IMR-90 (cell line): ENCODE data around the gene COL15A1. TPM values are rescaled to one million over a fixed set of nuclear protein-coding genes. Genes with fewer than 3 reads are reported as not detected.

Source experiments
- ATAC-seq: fragments of 200-7000 bp; cut with Tn5 transposase; 2 replicates; pipeline ENCODE4 v1.9.1; 2020; ENCODE audit warnings: low read depth, mild to moderate bottlenecking, moderate library complexity
- BruUV-seq: library from RNA; stranded (reverse); fragments of 400-500 nt; replicated peaks from 2 replicates; lab custom pipeline; 2021; lab: Mats Ljungman, UMichigan
- CTCF ChIA-PET: fragments of 300-600 bp; formaldehyde crosslinking; extraction: SDS; loops from one replicate; lab custom pipeline; 2021; ENCODE audit warnings: antibody characterized with exemption; lab: Yijun Ruan, JAX
- POLR2A ChIA-PET: fragments of 300-600 bp; sonication (Branson Sonifier 250); formaldehyde crosslinking; loops from one replicate; lab custom pipeline; 2022; ENCODE audit warnings: antibody characterized with exemption; ENCODE audit not compliant: unreplicated experiment; lab: Charles Lee
- DNase-seq: peaks from one replicate; pipeline ENCODE4 v3.0.0; 2013
- H2AFZ ChIP-seq: replicated peaks from 2 replicates; pipeline ENCODE3; 2013; ENCODE audit warnings: low read length, mild to moderate bottlenecking; ENCODE audit not compliant: poor library complexity
- H2AK5ac ChIP-seq: 2 replicates; pipeline ENCODE4 v1.6.1; 2013; ENCODE audit warnings: low read depth, low read length, inconsistent platforms
- H2AK9ac ChIP-seq: replicated peaks from 2 replicates; pipeline ENCODE3; 2013; ENCODE audit warnings: mild to moderate bottlenecking, low read depth, low read length, moderate library complexity; ENCODE audit not compliant: poor library complexity
- H2BK120ac ChIP-seq: 2 replicates; pipeline ENCODE4 v1.6.1; 2013; ENCODE audit warnings: low read depth, low read length, inconsistent platforms
- H2BK15ac ChIP-seq: 3 replicates; pipeline ENCODE4 v1.6.1; 2013; ENCODE audit warnings: low read depth, low read length, inconsistent platforms
- H2BK20ac ChIP-seq: 2 replicates; pipeline ENCODE4 v1.6.1; 2013; ENCODE audit warnings: low read depth, mild to moderate bottlenecking, inconsistent platforms, low read length, moderate library complexity
- H2BK5ac ChIP-seq: 2 replicates; pipeline ENCODE4 v1.6.1; 2013; ENCODE audit warnings: mild to moderate bottlenecking, low read depth, low read length, inconsistent platforms; ENCODE audit not compliant: poor library complexity, severe bottlenecking
- H3K14ac ChIP-seq: replicated peaks from 2 replicates; pipeline ENCODE4 v1.6.1; 2013; ENCODE audit warnings: low read depth, low read length, inconsistent platforms
- H3K18ac ChIP-seq: 2 replicates; pipeline ENCODE4 v1.6.1; 2013; ENCODE audit warnings: low read depth, low read length, control low read depth
- H3K23ac ChIP-seq: 2 replicates; pipeline ENCODE4 v1.6.1; 2013; ENCODE audit warnings: low read depth, low read length, inconsistent platforms
- H3K27ac ChIP-seq: 2 replicates; pipeline ENCODE4 v1.5.1; 2013; ENCODE audit warnings: mild to moderate bottlenecking, control low read depth, low read length; ENCODE audit not compliant: insufficient read depth
- H3K27me3 ChIP-seq: 2 replicates; pipeline ENCODE4 v1.6.1; 2013; ENCODE audit warnings: low read length; ENCODE audit not compliant: control insufficient read depth, insufficient read depth
- H3K36me3 ChIP-seq: 2 replicates; pipeline ENCODE4 v1.6.1; 2013; ENCODE audit warnings: low read length, mixed read lengths; ENCODE audit not compliant: control insufficient read depth, insufficient read depth
- H3K4ac ChIP-seq: 2 replicates; pipeline ENCODE4 v1.6.1; 2013; ENCODE audit warnings: low read depth, low read length, inconsistent platforms
- H3K4me1 ChIP-seq: 2 replicates; pipeline ENCODE4 v1.6.1; 2013; ENCODE audit warnings: low read length, mixed read lengths; ENCODE audit not compliant: control insufficient read depth, insufficient read depth
- H3K4me2 ChIP-seq: 2 replicates; pipeline ENCODE4 v1.6.1; 2013; ENCODE audit warnings: low read depth, mild to moderate bottlenecking, control low read depth, low read length, moderate library complexity
- H3K4me3 ChIP-seq: 2 replicates; pipeline ENCODE4 v1.5.1; 2013; ENCODE audit warnings: low read depth, mild to moderate bottlenecking, control low read depth, low read length, moderate library complexity; ENCODE audit not compliant: insufficient read depth
- H3K56ac ChIP-seq: 2 replicates; pipeline ENCODE4 v1.6.1; 2013; ENCODE audit warnings: low read length, inconsistent platforms; ENCODE audit not compliant: insufficient read depth; ENCODE audit errors: extremely low read depth
- H3K79me1 ChIP-seq, 2 experiments: 2 replicates each; pipeline ENCODE4 v1.6.1; 2013; ENCODE audit warnings: low read length in 2 of 2, inconsistent platforms in 1 of 2, low read depth in 1 of 2
- H3K9ac ChIP-seq: 2 replicates; pipeline ENCODE4 v1.6.1; 2013; ENCODE audit warnings: low read depth, low read length, control low read depth
- H3K9me1 ChIP-seq: 2 replicates; pipeline ENCODE4 v1.6.1; 2013; ENCODE audit warnings: low read length, inconsistent platforms; ENCODE audit not compliant: insufficient read depth
- H3K9me3 ChIP-seq: 2 replicates; pipeline ENCODE4 v1.6.1; 2013; ENCODE audit warnings: low read length; ENCODE audit not compliant: control insufficient read depth, insufficient read depth
- H4K20me1 ChIP-seq: 2 replicates; pipeline ENCODE4 v1.6.1; 2013; ENCODE audit warnings: low read length, inconsistent platforms; ENCODE audit not compliant: insufficient read depth
- H4K5ac ChIP-seq: 2 replicates; pipeline ENCODE4 v1.6.1; 2013; ENCODE audit warnings: mild to moderate bottlenecking, low read depth, low read length, control low read depth
- H4K8ac ChIP-seq, 2 experiments: 2 replicates each; pipeline ENCODE4 v1.6.1; 2013; ENCODE audit warnings: low read depth in 2 of 2, low read length in 2 of 2, control low read depth in 1 of 2, inconsistent platforms in 1 of 2
- H4K91ac ChIP-seq: 2 replicates; pipeline ENCODE4 v1.6.1; 2013; ENCODE audit warnings: low read depth, low read length, inconsistent platforms; ENCODE audit not compliant: insufficient read depth
- BHLHE40 ChIP-seq: fragments of 150-350 bp; IDR thresholded peaks from 2 replicates; pipeline ENCODE4 v1.6.1; 2016; ENCODE audit warnings: mild to moderate bottlenecking, low read depth, low read length
- CEBPB ChIP-seq: IDR thresholded peaks from 2 replicates; pipeline ENCODE4 v1.6.1; 2012; ENCODE audit warnings: low read depth, low read length, improper control_type of control experiment
- CHD1 ChIP-seq: IDR thresholded peaks from 2 replicates; pipeline ENCODE4 v1.6.1; 2012; ENCODE audit warnings: low read depth, low read length, improper control_type of control experiment
- FOS ChIP-seq: fragments of 150-350 bp; IDR thresholded peaks from 2 replicates; pipeline ENCODE4 v1.6.1; 2016; ENCODE audit warnings: low read depth, low read length
- MAFK ChIP-seq: IDR thresholded peaks from 2 replicates; pipeline ENCODE4 v1.6.1; 2012; ENCODE audit warnings: low read depth, low read length, improper control_type of control experiment
- MAZ ChIP-seq: IDR thresholded peaks from 2 replicates; pipeline ENCODE4 v1.6.1; 2012; ENCODE audit warnings: low read depth, mild to moderate bottlenecking, low read length, improper control_type of control experiment, moderate library complexity, borderline replicate concordance
- MXI1 ChIP-seq: IDR thresholded peaks from 2 replicates; pipeline ENCODE4 v1.6.1; 2012; ENCODE audit warnings: low read depth, mild to moderate bottlenecking, low read length, moderate library complexity, borderline replicate concordance
- NFE2L2 ChIP-seq: fragments of 150-350 bp; IDR thresholded peaks from 2 replicates; pipeline ENCODE4 v1.6.1; 2016; ENCODE audit warnings: low read depth, mild to moderate bottlenecking, low read length
- POLR2A ChIP-seq: IDR thresholded peaks from 2 replicates; pipeline ENCODE4 v1.6.1; 2012; ENCODE audit warnings: mild to moderate bottlenecking, low read depth, low read length
- RAD21 ChIP-seq: IDR thresholded peaks from 2 replicates; pipeline ENCODE4 v1.6.1; 2012; ENCODE audit warnings: low read length, improper control_type of control experiment
- RCOR1 ChIP-seq: IDR thresholded peaks from 2 replicates; pipeline ENCODE4 v1.6.1; 2012; ENCODE audit warnings: mild to moderate bottlenecking, low read length, improper control_type of control experiment; ENCODE audit not compliant: insufficient replicate concordance
- RFX5 ChIP-seq: IDR thresholded peaks from 2 replicates; pipeline ENCODE4 v1.8.0; 2012; ENCODE audit warnings: low read depth, mild to moderate bottlenecking, low read length, moderate library complexity
- SMC3 ChIP-seq: fragments of 150-350 bp; IDR thresholded peaks from 2 replicates; pipeline ENCODE4 v1.6.1; 2016; ENCODE audit warnings: low read depth, mild to moderate bottlenecking, antibody characterized with exemption, low read length, moderate library complexity
- WGBS, 2 experiments: methylation state at CpG; one replicate each; pipeline versions ENCODE4 v1.1.5 to v1.1.7; 2013; ENCODE audit warnings: missing lambda C conversion rate in 2 of 2; ENCODE audit not compliant: insufficient read length in 1 of 2; ENCODE audit errors: extremely low coverage in 2 of 2; 5-methylcytosine and 5-hydroxymethylcytosine counted together
- dilution Hi-C: fragments of 300-500 bp; cut with HindIII; formaldehyde crosslinking; loops from one replicate; pipeline ENCODE4 v1.14.3; 2018; ENCODE audit warnings: low sequenced_read_pairs; ENCODE audit not compliant: unreplicated experiment
- in situ Hi-C: fragments of 300-500 bp; cut with MboI; formaldehyde crosslinking; loops from 3 replicates; pipeline ENCODE4 v1.14.3; 2019; ENCODE audit warnings: low sequenced_read_pairs, inconsistent platforms, mixed read lengths
- intact Hi-C: fragments of 100-400 bp; cut with micrococcal nuclease; formaldehyde crosslinking; loops from 2 replicates; pipeline ENCODE4 v1.10.0; 2022
- polyA plus RNA-seq, 3 experiments: library from polyadenylated mRNA; depleted of rRNA; stranded (reverse); fragments of >200 nt; gene quantifications; 2 replicates each; pipeline ENCODE4 v1.2.3, GENCODE V29; 2012; ENCODE audit warnings: low replicate concordance in 1 of 3
- total RNA-seq: library from RNA; depleted of rRNA; stranded (reverse); fragments of >200 nt; gene quantifications from 2 replicates; pipeline ENCODE4 v1.2.3, GENCODE V29; 2012
- TF ChIP-seq, protein P1 (sequence below): fragments of 150-350 bp; IDR thresholded peaks from 2 replicates; pipeline ENCODE4 v1.6.1; 2017; ENCODE audit warnings: mild to moderate bottlenecking, antibody characterized with exemption, low read length, low read depth
- TF ChIP-seq, protein P2 (sequence below): fragments of 150-350 bp; IDR thresholded peaks from 2 replicates; pipeline ENCODE4 v1.6.1; 2016; ENCODE audit warnings: low read depth, mild to moderate bottlenecking, low read length, moderate library complexity, borderline replicate concordance
- TF ChIP-seq, protein P3 (sequence below): conservative IDR thresholded peaks from 2 replicates; pipeline ENCODE4 v1.5.1; 2012; ENCODE audit warnings: mild to moderate bottlenecking, low read depth, low read length, improper control_type of control experiment

The COL15A1 gene
- total and polyA plus RNA-seq, 2 of the 4 experiments (the other 2 are of a cell fraction) = 2.2 to 3.7 TPM

DNA sequence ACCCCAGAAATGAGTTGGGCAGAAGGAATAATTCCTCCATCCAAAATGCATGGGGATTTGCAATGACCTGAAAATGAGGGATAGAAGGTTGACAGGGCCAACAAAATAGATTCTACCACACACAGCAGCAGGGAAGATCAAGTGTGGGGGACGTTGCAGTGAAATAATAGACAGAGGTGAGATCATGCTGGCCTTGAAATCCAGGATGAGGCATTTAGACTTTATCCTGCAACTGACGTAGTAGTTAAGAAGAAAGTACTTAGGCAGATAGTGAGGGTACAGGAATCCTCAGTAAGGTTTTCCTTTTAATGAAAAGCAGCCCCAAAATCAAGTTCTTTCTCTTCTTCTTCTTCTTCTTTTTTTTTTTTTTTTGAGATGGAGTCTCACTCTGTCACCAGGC lies 129.6 kb downstream of the COL15A1 start:
- H3K79me1 ChIP-seq = no peaks in the 10 kb centered on the region
- ChIA-PET CTCF (no interaction called here), POLR2A (no interaction called here)
- H2AFZ ChIP-seq = no peak overlapping the region
- H2BK20ac ChIP-seq = no peak overlapping the region
- no TSS peak for BruUV-seq
- no peak overlapping the region for H2BK120ac ChIP-seq
- H3K9me1 ChIP-seq = peaks cover 23% of the 10 kb centered on the region
- peaks cover 5% of the 10 kb centered on the region; the same call in 1 of the 2 replicates for H4K20me1 ChIP-seq
- no peak for ATAC-seq
- H3K36me3 ChIP-seq = peaks cover 17% of the 10 kb centered on the region; the same call in 1 of the 2 replicates
- H3K4ac ChIP-seq = no peak overlapping the region
- no peak overlapping the region for H4K8ac ChIP-seq
- H3K4me3 ChIP-seq = no peak overlapping the region
- no peak overlapping the region for H2AK5ac ChIP-seq
- H3K4me1 ChIP-seq = peaks cover 20% of the 10 kb centered on the region
- H4K91ac ChIP-seq = no peak overlapping the region; the same call in 1 of the 2 replicates
- H3K18ac ChIP-seq = no peak overlapping the region
- no peak overlapping the region for H3K4me2 ChIP-seq
- H2BK5ac ChIP-seq = no peak overlapping the region
- dilution Hi-C loops = no loop called here
- no peaks in the 10 kb centered on the region for H3K27me3 ChIP-seq
- TF ChIP-seq, protein P1, sequence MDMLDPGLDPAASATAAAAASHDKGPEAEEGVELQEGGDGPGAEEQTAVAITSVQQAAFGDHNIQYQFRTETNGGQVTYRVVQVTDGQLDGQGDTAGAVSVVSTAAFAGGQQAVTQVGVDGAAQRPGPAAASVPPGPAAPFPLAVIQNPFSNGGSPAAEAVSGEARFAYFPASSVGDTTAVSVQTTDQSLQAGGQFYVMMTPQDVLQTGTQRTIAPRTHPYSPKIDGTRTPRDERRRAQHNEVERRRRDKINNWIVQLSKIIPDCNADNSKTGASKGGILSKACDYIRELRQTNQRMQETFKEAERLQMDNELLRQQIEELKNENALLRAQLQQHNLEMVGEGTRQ = no peak
- no peak for TF ChIP-seq NFE2L2
- no peak for TF ChIP-seq FOS
- TF ChIP-seq MXI1 = no peak
- no peak for TF ChIP-seq CHD1
- no peak for TF ChIP-seq BHLHE40
- TF ChIP-seq RAD21 = no peak
- TF ChIP-seq RCOR1 = no peak
- TF ChIP-seq, protein P2, sequence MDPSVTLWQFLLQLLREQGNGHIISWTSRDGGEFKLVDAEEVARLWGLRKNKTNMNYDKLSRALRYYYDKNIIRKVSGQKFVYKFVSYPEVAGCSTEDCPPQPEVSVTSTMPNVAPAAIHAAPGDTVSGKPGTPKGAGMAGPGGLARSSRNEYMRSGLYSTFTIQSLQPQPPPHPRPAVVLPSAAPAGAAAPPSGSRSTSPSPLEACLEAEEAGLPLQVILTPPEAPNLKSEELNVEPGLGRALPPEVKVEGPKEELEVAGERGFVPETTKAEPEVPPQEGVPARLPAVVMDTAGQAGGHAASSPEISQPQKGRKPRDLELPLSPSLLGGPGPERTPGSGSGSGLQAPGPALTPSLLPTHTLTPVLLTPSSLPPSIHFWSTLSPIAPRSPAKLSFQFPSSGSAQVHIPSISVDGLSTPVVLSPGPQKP = no peak
- no peak for TF ChIP-seq MAFK
- TF ChIP-seq SMC3 = no peak
- TF ChIP-seq POLR2A = no peak
- TF ChIP-seq, protein P3, sequence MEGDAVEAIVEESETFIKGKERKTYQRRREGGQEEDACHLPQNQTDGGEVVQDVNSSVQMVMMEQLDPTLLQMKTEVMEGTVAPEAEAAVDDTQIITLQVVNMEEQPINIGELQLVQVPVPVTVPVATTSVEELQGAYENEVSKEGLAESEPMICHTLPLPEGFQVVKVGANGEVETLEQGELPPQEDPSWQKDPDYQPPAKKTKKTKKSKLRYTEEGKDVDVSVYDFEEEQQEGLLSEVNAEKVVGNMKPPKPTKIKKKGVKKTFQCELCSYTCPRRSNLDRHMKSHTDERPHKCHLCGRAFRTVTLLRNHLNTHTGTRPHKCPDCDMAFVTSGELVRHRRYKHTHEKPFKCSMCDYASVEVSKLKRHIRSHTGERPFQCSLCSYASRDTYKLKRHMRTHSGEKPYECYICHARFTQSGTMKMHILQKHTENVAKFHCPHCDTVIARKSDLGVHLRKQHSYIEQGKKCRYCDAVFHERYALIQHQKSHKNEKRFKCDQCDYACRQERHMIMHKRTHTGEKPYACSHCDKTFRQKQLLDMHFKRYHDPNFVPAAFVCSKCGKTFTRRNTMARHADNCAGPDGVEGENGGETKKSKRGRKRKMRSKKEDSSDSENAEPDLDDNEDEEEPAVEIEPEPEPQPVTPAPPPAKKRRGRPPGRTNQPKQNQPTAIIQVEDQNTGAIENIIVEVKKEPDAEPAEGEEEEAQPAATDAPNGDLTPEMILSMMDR = no peak
- no peak for TF ChIP-seq CEBPB
- TF ChIP-seq MAZ = no peak
- TF ChIP-seq RFX5 = no peak
- H3K9me3 ChIP-seq = no peaks in the 10 kb centered on the region
- H3K56ac ChIP-seq = no peak overlapping the region
- no peak overlapping the region for H2BK15ac ChIP-seq
- H4K5ac ChIP-seq = no peak overlapping the region
- H3K14ac ChIP-seq = no peak overlapping the region
- H2AK9ac ChIP-seq = no peak overlapping the region
- intact Hi-C loops = no loop called here
- in situ Hi-C loops = no loop called here
- no peak overlapping the region for H3K23ac ChIP-seq
- no CpG with 5 or more reads among the region's 2 CpGs for WGBS, 2 experiments
- no peak overlapping the region for H3K9ac ChIP-seq
- H3K27ac ChIP-seq = no peak overlapping the region
- DNase-seq = no peak
